Erythroblast (primary cell): ENCODE data around the gene PDE5A.

Experiments used
- GATA1 ChIP-seq: IDR thresholded peaks from 2 replicates; pipeline ENCODE4 v1.6.1; 2011; ENCODE audit warnings: low read depth, mild to moderate bottlenecking, control low read depth, low read length, moderate library complexity
- POLR2A ChIP-seq: IDR thresholded peaks from 2 replicates; pipeline ENCODE4 v1.6.1; 2011; ENCODE audit warnings: mild to moderate bottlenecking, low read length

GRCh38 chr4:119490335-119490734 lies 138.3 kb downstream of the PDE5A start:
- no peak for TF ChIP-seq POLR2A
- TF ChIP-seq GATA1 = no peak
